KBM-7 (cell line): ENCODE results near the gene LRP8.
A peak's percentile ranks its signal among the peaks of the same experiment; 100 is the strongest.

ENCODE experiments used
- DNase-seq: peaks from one replicate; pipeline ENCODE4 v3.0.0-alpha.2; 2015
- in situ Hi-C: fragments of 300-500 bp; cut with MboI; formaldehyde crosslinking; loops from 2 replicates; pipeline ENCODE4 v1.14.3; 2020; ENCODE audit warnings: low sequenced_read_pairs, low pct_unique_long_range_greater_than_20kb, mixed read lengths

LRP8 gene

DNA sequence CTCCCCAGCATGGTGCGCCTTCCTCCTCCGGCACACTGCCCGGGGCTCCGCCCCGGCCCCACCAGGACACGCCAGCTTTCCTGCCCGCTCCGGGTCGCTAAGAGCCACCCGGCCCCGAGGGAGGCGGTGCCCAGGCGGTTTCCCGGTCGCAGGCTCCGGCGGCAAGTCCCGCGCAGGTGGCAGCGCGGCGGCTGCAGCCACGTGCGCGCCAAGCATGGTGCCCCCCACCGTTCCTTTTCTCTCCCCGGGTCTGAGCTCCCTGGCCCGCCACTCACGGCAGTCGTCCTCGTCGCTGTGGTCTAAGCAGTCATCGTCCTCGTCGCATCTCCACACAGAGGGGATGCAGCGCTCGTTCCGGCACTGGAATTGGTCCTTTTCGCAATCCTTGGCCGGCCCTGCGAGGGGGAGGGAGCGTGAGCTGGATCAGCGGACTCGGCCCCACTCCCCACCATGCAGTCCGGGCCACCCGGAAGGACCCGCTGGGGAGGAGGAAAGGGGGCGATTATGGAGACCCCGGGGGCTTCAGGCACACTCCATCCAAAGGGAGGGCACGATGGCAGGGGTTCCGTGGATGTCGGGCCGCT, 1.2 kb downstream of the LRP8 start:
- in situ Hi-C loops: no loop called here
- DNase-seq: no peak

DNA sequence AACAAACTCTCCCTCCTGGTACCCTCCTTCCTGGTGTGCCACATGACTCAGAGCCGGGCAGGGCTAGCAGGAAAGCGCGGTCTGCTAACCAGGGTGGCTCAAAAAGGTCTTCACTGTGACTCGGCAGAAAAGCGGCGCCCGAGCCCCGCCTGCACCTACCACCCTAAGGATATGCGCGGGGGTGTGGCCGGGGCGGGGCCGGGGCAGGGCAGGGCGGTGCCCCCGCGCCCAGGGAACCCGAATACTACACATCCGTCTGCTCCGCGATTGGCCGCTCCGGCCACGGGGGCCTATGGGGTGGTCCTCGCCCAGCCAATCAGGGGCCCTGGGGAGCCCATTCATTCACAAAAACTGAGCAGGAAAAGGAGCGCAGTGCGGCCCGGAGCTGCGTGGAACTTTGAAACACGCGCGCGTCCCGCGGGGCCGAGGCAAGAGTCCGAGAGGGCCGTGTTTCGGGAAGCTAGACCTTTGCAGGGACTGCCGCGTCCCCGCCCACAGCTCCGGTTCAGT, 1.7 kb downstream of the LRP8 start:
- DNase-seq: peak; percentile 97
- in situ Hi-C loops: no loop called here

DNA sequence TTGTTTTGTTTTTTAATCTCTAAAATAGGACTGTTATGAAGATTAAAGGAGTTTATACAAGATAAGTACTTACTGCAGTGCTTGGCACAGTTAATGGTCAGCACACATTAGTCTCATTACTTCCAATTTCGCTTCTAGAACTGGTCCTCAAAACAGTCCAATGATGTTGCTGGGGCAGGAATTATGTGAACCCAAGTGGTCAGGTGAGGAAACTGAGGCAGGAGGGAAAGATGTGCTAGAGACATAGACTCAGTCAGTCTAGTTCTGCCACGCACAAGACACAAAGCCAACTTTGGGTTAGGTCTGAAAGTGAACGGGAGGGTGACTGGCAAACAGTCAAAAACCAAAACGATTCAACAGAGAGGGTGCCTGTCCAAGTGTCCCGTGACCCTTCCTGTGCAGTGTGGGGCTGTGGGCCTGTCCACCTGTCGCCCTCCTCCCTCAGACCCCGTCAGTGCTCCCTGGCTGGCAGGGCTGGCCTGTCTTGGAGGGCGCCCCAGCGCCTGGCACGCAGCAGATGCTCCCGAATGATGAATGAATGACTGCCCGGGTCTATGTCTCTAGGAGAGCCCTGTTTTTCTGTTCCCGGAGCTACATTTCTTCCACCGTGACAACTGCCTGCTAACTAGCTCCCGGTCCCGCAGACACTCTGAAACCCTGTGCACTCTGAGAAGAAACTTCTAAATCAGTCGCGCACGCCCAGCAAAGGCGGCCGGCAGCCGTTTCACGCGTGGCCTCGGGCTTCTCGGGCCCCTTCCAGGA, 2.4 kb downstream of the LRP8 start:
- DNase-seq: no peak
- in situ Hi-C loops: no loop called here

DNA sequence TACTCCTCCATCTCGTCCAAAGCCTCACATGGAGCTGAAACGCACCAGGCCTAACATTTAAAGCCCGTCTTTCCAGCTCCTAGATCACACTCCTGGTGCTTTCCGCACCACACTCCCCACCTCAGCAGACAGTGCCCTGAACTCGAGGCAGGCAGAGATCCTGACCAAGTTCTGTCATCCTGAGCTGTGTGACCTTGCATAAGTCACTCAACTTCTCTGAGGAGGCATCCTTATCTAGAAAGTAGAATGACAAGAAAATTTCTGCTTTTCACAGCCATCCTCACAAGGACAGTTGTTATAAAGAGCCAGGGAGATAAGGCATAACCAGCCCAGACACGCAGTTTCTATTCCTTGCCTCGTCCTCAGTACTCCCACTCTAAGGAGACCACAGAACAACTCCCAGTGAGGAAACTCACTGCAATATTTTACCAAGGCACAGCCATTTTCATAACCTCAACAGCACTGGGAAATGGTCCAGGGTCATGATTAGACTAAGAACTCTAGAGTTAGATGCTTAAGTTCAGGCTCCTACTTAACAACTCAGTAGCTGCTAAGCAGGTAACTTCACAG, 3.1 kb downstream of the LRP8 start:
- DNase-seq: no peak
- in situ Hi-C loops: no loop called here

DNA sequence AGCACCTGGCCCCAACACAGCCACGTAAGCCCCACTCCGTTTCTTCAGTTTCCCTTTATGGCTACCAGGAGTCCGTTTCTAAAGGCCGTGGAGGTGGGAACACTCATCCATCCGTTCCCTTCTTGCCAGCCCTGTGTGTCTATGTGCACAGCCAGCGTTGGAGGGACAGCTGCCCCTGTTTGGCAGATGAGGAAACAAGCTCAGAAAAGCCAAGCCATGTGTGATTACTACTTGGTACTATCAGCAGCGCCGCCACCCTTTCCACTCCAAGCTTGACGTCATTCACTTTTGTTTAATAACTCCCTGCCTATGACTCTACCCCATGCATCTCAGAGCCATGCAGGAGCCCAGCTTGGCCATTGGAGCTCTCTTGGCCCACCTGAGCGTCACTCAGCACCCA, 3.5 kb downstream of the LRP8 start:
- in situ Hi-C loops: no loop called here
- no peak for DNase-seq

DNA sequence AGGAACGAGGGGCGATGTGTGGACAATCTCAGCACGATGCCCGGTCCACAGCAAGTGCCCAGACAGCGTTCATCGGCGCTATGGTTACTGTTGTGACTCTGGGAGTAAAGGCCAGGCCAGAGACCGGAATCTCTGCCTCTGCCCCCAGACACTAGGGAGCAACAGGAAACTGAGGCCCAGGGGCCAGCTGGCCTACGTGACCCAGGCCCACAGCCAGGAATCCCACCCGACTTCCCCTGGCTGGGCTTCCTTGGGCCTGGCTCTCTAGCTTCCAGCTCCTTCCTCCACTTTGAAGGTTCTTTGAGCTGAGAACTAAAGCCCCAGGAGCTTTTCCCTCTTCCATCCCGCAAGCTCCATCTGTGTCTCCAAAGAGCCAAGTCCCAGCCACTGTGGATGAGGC, 4.6 kb downstream of the LRP8 start:
- DNase-seq: no peak
- in situ Hi-C loops: no loop called here

DNA sequence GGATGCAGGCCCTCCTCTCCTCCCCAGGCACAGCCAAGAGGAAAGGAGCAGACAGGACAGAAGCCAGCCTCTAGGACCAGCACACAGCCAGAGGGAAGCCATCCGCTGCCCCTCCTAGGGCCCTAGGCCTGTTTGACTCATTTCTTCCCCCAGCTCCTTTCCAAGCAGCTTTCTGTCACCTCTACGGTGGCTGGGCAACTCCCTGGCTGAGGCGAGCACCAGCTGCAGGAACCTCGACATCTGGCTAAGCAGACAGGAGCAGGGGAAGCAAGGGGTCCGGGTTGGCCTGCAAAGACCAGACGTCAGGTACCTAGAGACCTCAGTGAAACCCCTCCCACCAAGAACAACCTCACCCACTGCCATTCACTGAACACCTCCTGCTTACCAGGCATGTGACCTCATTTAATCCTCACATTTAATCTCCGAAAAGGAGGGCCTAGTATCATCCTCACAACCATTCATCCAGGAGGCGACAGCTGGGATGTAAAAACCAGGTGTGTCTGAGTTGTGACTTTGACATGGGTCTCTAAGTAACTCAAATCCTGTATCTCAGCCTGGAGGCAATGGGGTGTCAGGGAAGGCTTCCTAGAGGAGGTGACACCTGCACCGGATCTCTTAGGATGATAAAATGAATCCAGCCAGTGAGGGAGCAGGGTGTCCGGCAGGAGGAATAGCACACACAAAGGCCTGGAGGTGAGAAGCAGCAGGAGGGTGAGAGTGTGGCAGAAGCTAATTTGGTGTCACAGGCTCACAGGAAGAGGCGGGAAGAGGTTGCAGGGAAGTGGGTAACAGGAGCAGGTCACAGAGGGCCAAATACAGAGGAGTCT, 5.9 kb downstream of the LRP8 start:
- DNase-seq: no peak
- in situ Hi-C loops: no loop called here

DNA sequence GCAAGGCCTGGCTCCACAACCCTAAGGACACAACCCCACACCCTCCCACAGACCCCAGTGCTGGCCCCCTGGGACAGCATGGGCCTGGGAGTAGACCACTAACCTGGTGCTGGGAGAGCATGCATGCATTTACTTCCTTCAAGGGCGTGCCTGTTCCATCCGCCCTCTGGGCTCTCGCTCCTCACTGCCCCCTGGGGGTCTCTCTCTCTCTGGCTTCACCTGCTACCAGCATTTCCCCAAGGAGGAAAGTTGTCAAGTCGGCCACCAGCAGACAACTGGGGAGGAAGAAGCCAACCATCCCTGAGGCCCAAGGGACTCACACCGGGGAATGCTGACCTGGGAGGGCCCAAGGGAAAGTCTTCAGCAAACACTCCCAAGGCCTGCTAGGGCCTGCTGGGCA, 6.5 kb downstream of the LRP8 start:
- peak; percentile 20 for DNase-seq
- in situ Hi-C loops: no loop called here

- in situ Hi-C loops: no loop called here
Observed at GRCh38 chr1:53320646-53321045, 7.2 kb downstream of the LRP8 start.

DNA sequence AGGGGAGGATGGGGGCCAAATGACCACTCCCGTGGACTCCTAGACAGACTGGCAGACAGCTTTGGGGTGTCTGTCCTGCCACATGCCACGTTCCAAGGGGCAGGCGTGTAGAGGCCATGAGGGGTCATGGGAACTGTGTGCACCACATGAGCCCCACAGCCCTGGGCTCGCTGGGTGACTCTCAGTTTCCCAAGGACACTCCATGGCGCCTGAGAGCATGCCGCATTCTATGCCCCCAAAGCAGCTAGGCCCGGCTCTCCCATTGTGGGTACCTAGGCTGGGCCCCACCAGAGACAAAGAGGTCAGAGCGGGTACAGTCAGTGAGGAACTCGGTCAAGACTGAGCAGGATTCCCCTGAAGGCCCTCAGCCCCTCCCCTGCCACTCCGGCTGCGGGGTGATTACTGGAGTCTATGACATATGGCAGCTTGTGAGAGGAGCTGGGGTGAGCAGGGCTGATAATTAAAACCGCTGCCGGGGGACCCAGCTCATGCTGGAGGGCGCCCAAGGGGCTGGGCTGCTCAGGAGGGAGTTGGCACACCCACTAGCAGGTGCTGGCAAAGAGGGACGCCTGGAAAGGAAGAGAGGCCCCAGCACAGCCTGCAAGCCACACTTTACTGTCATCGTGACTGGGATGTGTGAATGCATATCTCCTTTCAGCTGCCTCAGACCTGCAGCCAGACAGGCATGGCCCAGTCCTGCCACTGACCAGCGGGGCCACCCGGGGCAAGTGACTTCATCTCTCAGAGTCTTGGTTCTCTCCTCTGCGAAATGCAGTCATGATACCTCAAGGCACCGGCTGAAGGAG, 8.4 kb downstream of the LRP8 start:
- DNase-seq: no peak
- in situ Hi-C loops: no loop called here

More at GRCh38 chr1:53320646-53321045, 7.2 kb downstream of the LRP8 start:
- no peak for DNase-seq

DNA sequence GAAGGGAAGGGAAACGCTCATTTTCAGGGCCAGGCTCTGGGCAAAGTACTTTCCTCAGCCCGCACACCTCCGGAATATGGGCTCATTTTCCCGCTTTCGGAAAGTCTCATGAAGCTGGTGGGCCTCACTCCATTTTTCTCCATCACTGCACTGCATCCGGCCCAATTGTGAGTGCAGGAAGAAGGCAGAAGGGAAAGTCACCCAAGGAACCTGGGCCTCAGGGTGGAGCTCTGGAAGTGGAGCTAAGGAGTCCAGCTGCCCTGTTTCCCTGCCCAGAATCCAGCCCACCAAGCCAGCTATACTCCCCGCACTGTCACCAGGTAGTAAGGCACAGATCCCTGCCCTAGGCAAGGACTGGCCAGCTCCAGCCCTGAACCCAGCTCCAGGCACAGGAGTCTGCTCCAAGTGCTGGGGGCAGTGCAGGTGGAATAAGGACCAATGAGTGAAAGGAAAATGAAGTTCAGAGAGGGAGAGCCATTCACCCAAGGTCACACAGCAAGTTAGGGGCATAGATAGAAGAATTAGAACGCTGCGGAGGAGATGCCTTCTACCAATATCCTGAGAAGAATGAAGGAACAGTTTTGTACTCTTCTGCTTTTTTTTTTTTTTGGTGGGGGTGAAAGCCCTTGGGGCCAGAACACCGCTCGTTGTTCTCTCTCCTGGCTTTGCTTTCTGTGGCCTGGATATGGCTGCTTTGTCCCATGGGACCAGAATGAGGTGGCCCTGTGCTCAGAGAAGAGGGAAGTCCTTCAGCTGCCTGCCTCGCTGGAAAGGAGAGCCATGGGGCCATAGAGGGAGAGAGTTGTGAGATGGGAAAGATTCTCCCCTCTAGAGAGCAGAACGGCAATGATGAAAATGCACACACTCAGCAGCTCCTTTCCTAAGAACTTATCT, 10.0 kb downstream of the LRP8 start:
- in situ Hi-C loops: no loop called here
- DNase-seq: no peak

- in situ Hi-C loops: no loop called here
- DNase-seq: peak; percentile 53
Observed at GRCh38 chr1:53316766-53317581, 10.9 kb downstream of the LRP8 start.

- in situ Hi-C loops: no loop called here
- DNase-seq: no peak
Observed at GRCh38 chr1:53316424-53316765, 11.5 kb downstream of the LRP8 start.

GRCh38 chr1:53315456-53316423, 12.1 kb downstream of the LRP8 start:
- in situ Hi-C loops: no loop called here

GRCh38 chr1:53315046-53315445, 12.8 kb downstream of the LRP8 start:
- DNase-seq: no peak
- in situ Hi-C loops: no loop called here

More at GRCh38 chr1:53315456-53316423, 12.1 kb downstream of the LRP8 start:
- peak; percentile 18 for DNase-seq

- no peak for DNase-seq
- in situ Hi-C loops: no loop called here
Observed at GRCh38 chr1:53314606-53315005, 13.3 kb downstream of the LRP8 start.
